IMR-90 (cell line): ENCODE results near the gene PPP1R3D.

Experiments used
- CTCF ChIP-seq: conservative IDR thresholded peaks from 2 replicates; pipeline ENCODE4 v1.5.1; 2012; ENCODE audit warnings: mild to moderate bottlenecking, low read depth, low read length, improper control_type of control experiment
- ELK1 ChIP-seq: fragments of 150-350 bp; IDR thresholded peaks from 2 replicates; pipeline ENCODE4 v1.6.1; 2016; ENCODE audit warnings: low read depth, mild to moderate bottlenecking, low read length, moderate library complexity, borderline replicate concordance
- NFE2L2 ChIP-seq: fragments of 150-350 bp; IDR thresholded peaks from 2 replicates; pipeline ENCODE4 v1.6.1; 2016; ENCODE audit warnings: low read depth, mild to moderate bottlenecking, low read length
- POLR2A ChIP-seq: IDR thresholded peaks from 2 replicates; pipeline ENCODE4 v1.6.1; 2012; ENCODE audit warnings: mild to moderate bottlenecking, low read depth, low read length
- RAD21 ChIP-seq: IDR thresholded peaks from 2 replicates; pipeline ENCODE4 v1.6.1; 2012; ENCODE audit warnings: low read length, improper control_type of control experiment
- RCOR1 ChIP-seq: IDR thresholded peaks from 2 replicates; pipeline ENCODE4 v1.6.1; 2012; ENCODE audit warnings: mild to moderate bottlenecking, low read length, improper control_type of control experiment; ENCODE audit not compliant: insufficient replicate concordance
- TF ChIP-seq, protein P1 (sequence below): fragments of 150-350 bp; IDR thresholded peaks from 2 replicates; pipeline ENCODE4 v1.6.1; 2017; ENCODE audit warnings: mild to moderate bottlenecking, antibody characterized with exemption, low read length, low read depth

DNA sequence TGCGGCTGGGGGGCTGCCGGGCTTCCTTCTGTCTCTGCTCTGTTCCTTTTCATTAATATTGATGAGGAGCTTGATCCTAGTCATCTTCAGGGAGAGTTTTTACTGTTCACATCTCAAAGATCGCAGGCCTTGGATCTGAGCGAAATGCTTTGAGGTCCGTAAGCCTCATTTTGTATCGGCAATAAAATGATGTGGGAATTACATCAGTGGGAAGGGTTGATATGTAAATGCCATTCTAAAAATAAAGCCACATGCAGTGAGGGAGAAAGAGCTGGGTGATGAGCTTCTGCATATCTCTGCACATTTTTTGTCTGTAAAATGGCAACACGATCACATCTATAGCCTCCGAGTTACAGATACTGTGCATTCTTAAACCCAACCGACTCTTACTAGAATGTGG, 43.0 kb upstream of the PPP1R3D start:
- TF ChIP-seq, protein P1, sequence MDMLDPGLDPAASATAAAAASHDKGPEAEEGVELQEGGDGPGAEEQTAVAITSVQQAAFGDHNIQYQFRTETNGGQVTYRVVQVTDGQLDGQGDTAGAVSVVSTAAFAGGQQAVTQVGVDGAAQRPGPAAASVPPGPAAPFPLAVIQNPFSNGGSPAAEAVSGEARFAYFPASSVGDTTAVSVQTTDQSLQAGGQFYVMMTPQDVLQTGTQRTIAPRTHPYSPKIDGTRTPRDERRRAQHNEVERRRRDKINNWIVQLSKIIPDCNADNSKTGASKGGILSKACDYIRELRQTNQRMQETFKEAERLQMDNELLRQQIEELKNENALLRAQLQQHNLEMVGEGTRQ, result no peak
- TF ChIP-seq ELK1 (no peak), RAD21 (no peak), RCOR1 (no peak), CTCF (no peak), NFE2L2 (no peak), POLR2A (no peak)
